Anterior cingulate cortex (tissue), 58 donors: ENCODE data around the gene BRSK2.
A peak's percentile ranks its signal among the peaks of the same experiment; 100 is the strongest.
"Not testable (repeated sequence)": the region's sequence is repeated elsewhere in the genome, so short reads cannot be mapped to it uniquely, and the experiment has no call there.

ENCODE experiments used
- DNase-seq, 58 donors: peaks; one replicate each; lab custom pipeline; 2025; lab: John Stamatoyannopoulos, UW

BRSK2 gene

GRCh38 chr11:1425439-1425838 is 35.7 kb downstream of the BRSK2 start:
- DNase-seq: no peak

GRCh38 chr11:1428762-1429316 is 39.1 kb downstream of the BRSK2 start:
- DNase-seq: no peak

- DNase-seq: no peak
Observed at GRCh38 chr11:1433568-1433967, 43.8 kb downstream of the BRSK2 start.

GRCh38 chr11:1433977-1434640 is 44.4 kb downstream of the BRSK2 start:
- DNase-seq: no peak

GRCh38 chr11:1435479-1435819 is 45.7 kb downstream of the BRSK2 start:
- not testable (repeated sequence) for DNase-seq

- DNase-seq: no peak
Observed at GRCh38 chr11:1435820-1436467, 46.2 kb downstream of the BRSK2 start.

GRCh38 chr11:1436468-1437039 is 46.8 kb downstream of the BRSK2 start:
- DNase-seq: no peak

- no peak for DNase-seq
Observed at GRCh38 chr11:1437500-1437899, 47.8 kb downstream of the BRSK2 start.

GRCh38 chr11:1438261-1438966 is 48.7 kb downstream of the BRSK2 start:
- DNase-seq: no peak

- no peak for DNase-seq
Observed at GRCh38 chr11:1438967-1439330, 49.2 kb downstream of the BRSK2 start.

GRCh38 chr11:1439341-1439740 is 49.6 kb downstream of the BRSK2 start:
- no peak for DNase-seq

GRCh38 chr11:1440066-1440465 is 50.3 kb downstream of the BRSK2 start:
- DNase-seq: no peak

GRCh38 chr11:1440496-1440895 is 50.8 kb downstream of the BRSK2 start:
- DNase-seq: no peak

GRCh38 chr11:1442163-1442562 is 52.4 kb downstream of the BRSK2 start:
- peak in 9 of 58 donors; percentile 14 to 51 (median 28) for DNase-seq

GRCh38 chr11:1442807-1443366 is 53.2 kb downstream of the BRSK2 start:
- no peak for DNase-seq

GRCh38 chr11:1443737-1444136 is 54.0 kb downstream of the BRSK2 start:
- DNase-seq: no peak

- DNase-seq: no peak
Observed at GRCh38 chr11:1444321-1444720, 54.6 kb downstream of the BRSK2 start.

- DNase-seq: no peak
Observed at GRCh38 chr11:1444823-1445422, 55.2 kb downstream of the BRSK2 start.

- no peak for DNase-seq
Observed at GRCh38 chr11:1445741-1446445, 56.2 kb downstream of the BRSK2 start.

- DNase-seq: no peak
Observed at GRCh38 chr11:1446623-1447022, 56.9 kb downstream of the BRSK2 start.
